Fibroblast of skin of right quadriceps (primary cell): Measurements from ENCODE around the gene MMAA.
"Not testable (repeated sequence)": the region's sequence is repeated elsewhere in the genome, so short reads cannot be mapped to it uniquely, and the experiment has no call there.

Experiments
- DNase-seq: peaks from one replicate; pipeline ENCODE4 v3.0.0-alpha.2; 2013

Gene MMAA

GRCh38 chr4:145618932-145619638 is at the start of gene MMAA:
MMAA (plus strand) TSS chr4:145619385; CDS start chr4:145639140, 19,755 bp downstream.
- DNase-seq, result peak; percentile 93

- DNase-seq, result not testable (repeated sequence)
These were observed 44.6 kb upstream of the MMAA start for GRCh38 chr4:145574546-145574945.

GRCh38 chr4:145580906-145581305 is 38.3 kb upstream of the MMAA start:
- DNase-seq, result no peak

GRCh38 chr4:145583191-145584055 is 35.8 kb upstream of the MMAA start:
- peak; percentile 20 for DNase-seq

GRCh38 chr4:145587088-145587754 is 32.0 kb upstream of the MMAA start:
- no peak for DNase-seq

- not testable (repeated sequence) for DNase-seq
These were observed 29.8 kb upstream of the MMAA start for GRCh38 chr4:145589381-145589780.

- DNase-seq, result no peak
These were observed 29.1 kb upstream of the MMAA start for GRCh38 chr4:145589916-145590702.

GRCh38 chr4:145602129-145602760 is 16.9 kb upstream of the MMAA start:
- DNase-seq, result no peak

- DNase-seq, result no peak
These were observed 13.2 kb upstream of the MMAA start for GRCh38 chr4:145605941-145606340.

GRCh38 chr4:145609481-145610427 is 9.4 kb upstream of the MMAA start:
- peak; percentile 73 for DNase-seq

GRCh38 chr4:145613566-145614232 is 5.5 kb upstream of the MMAA start:
- DNase-seq, result no peak

GRCh38 chr4:145614233-145614610 is 5.0 kb upstream of the MMAA start:
- no peak for DNase-seq

- peak; percentile 9 for DNase-seq
These were observed 814 bp upstream of the MMAA start for GRCh38 chr4:145618210-145618931.

- peak; percentile 48 for DNase-seq
These were observed 433 bp downstream of the MMAA start for GRCh38 chr4:145619639-145619996.

GRCh38 chr4:145622067-145622466 is 2.9 kb downstream of the MMAA start:
- not testable (repeated sequence) for DNase-seq

GRCh38 chr4:145623831-145624230 is 4.6 kb downstream of the MMAA start:
- DNase-seq, result peak; percentile 69

- no peak for DNase-seq
These were observed 6.8 kb downstream of the MMAA start for GRCh38 chr4:145625677-145626622.

GRCh38 chr4:145626623-145626982 is 7.4 kb downstream of the MMAA start:
- peak; percentile 20 for DNase-seq

GRCh38 chr4:145635117-145635516 is 15.9 kb downstream of the MMAA start:
- DNase-seq, result no peak
